ENCODE measurements around the gene ATP6V1F. TPM values are rescaled to one million over a fixed set of nuclear protein-coding genes. Genes with fewer than 3 reads are reported as not detected.

Gene ATP6V1F, protein sequence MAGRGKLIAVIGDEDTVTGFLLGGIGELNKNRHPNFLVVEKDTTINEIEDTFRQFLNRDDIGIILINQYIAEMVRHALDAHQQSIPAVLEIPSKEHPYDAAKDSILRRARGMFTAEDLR
- total RNA-seq, result 126 and 138 TPM in 2 replicates

DNA sequence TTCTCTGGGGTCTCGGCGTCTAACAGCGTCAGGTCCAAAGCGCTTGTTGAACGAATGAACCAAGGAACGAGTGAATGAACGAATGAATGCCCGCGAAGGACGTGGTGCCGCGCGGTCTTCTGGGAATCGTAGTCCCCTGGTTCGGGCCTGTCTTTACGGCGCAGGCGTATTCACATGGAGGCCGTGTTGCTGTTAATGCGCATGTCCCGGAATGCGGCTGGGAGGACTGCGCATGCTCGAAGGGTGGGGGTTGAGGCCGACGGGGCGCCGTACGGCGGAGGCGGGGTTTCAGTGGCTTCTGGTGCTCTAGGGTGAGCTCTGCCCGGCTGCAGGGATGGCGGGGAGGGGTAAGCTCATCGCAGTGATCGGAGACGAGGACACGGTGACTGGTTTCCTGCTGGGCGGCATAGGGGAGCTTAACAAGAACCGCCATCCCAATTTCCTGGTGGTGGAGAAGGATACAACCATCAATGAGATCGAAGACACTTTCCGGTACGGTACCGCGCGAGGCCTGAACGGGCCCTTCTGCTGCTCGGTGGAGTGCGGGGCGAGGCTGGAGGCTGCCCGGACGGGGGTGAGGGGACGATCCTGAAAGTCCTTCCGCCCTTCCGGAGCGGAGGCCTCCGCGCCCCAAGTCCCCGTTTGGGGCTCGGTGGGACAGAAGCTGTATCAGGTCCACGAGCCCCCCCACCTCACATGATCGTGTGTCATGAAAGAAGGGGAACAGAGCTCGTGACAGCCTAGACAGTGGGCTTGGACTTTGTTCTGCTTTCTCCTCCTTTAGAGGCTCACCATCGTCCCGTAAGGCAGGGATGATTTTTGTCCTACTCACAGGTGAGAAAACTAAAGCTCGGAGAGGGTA lies at the start of gene ATP6V1F:
TSS of gene ATP6V1F (plus strand) at position 286 of the 862 bp plus-strand sequence. CDS start at position 335, 49 bp downstream.

DNA sequence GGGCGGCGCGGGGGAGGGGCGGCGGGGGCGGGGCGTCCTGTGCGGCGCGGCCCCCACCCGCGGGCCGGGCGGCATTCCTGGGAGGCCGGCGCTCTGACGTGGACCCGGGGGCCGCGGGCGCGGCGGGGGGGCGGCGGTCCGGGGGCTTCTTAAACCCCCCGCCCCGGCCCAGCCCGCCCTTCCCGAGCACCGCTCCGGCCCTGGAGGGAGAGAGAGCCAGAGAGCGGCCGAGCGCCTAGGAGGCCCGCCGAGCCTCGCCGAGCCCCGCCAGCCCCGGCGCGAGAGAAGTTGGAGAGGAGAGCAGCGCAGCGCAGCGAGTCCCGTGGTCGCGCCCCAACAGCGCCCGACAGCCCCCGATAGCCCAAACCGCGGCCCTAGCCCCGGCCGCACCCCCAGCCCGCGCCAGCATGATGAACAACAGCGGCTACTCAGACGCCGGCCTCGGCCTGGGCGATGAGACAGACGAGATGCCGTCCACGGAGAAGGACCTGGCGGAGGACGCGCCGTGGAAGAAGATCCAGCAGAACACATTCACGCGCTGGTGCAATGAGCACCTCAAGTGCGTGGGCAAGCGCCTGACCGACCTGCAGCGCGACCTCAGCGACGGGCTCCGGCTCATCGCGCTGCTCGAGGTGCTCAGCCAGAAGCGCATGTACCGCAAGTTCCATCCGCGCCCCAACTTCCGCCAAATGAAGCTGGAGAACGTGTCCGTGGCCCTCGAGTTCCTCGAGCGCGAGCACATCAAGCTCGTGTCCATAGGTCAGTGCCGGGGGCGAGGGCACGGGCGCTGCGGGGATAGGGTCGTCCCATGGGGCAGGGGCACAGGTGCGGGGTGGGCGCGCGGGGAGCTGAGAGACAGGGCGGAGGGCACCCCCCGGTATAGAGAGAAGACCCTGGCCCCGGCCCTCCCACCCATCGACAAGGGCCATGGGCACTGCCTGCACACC lies 32.2 kb upstream of the ATP6V1F start, which contains the start of gene FLNC:
TSS of gene FLNC (plus strand) at position 176 of the 947 bp plus-strand sequence. CDS start at position 408, 232 bp downstream.

DNA sequence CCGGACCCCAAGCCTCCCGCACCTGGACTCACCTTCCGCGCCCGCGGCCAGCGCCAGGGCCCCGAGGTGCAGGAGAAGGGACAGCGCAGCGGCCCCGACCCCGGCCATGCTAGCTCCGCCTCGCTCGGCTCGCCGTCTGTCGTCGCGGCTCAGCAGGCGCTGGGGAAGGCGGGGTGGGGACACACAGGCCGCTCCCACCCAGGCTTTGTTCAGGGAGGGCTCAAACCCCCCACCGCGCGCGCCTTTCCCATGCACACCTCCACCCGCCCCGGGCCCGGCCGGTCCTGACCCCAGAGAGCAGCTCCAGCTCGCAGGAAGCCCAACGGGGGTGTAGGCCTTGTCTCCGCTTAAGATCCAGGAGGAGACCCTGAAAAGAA lies 47.9 kb downstream of the ATP6V1F start, which contains the start of gene KCP:
TSS of gene KCP (minus strand) at position 141 of the 377 bp plus-strand sequence. CDS start at position 108, 33 bp downstream.

Other genes with a start within 250 kb of the ATP6V1F start
- gene GARIN1A, start 190.6 kb upstream of the ATP6V1F start, total RNA-seq, result 0.34 and 0.45 TPM in 2 replicates
- gene CALU, start 123.5 kb upstream of the ATP6V1F start, total RNA-seq, result 357 and 420 TPM in 2 replicates
- not detected in 2 replicates for gene OPN1SW, start 87.1 kb upstream of the ATP6V1F start, total RNA-seq
- 1.2 and 3.3 TPM in 2 replicates for gene CCDC136, start 70.9 kb upstream of the ATP6V1F start, total RNA-seq
- gene FLNC, start 32.5 kb upstream of the ATP6V1F start, total RNA-seq, result 208 and 209 TPM in 2 replicates
- 0.15 and 0.17 TPM in 2 replicates for gene KCP, start 47.9 kb downstream of the ATP6V1F start, total RNA-seq
- gene IRF5, start 75.1 kb downstream of the ATP6V1F start, total RNA-seq, result 0.34 and 0.45 TPM in 2 replicates
- gene TNPO3, start 192.3 kb downstream of the ATP6V1F start, total RNA-seq, result 40.4 and 43.5 TPM in 2 replicates